DMS 273 (cell line): ENCODE data around the gene GPR15.
"Not testable (repeated sequence)": the region's sequence is repeated elsewhere in the genome, so short reads cannot be mapped to it uniquely, and the experiment has no call there.

Experiments used
- DNase-seq: peaks from one replicate; lab custom pipeline; 2025; ENCODE audit not compliant: unreplicated experiment; lab: John Stamatoyannopoulos, UW

Gene GPR15

GRCh38 chr3:98556164-98557130 lies 24.7 kb downstream of the GPR15 start:
- no peak for DNase-seq

DNA sequence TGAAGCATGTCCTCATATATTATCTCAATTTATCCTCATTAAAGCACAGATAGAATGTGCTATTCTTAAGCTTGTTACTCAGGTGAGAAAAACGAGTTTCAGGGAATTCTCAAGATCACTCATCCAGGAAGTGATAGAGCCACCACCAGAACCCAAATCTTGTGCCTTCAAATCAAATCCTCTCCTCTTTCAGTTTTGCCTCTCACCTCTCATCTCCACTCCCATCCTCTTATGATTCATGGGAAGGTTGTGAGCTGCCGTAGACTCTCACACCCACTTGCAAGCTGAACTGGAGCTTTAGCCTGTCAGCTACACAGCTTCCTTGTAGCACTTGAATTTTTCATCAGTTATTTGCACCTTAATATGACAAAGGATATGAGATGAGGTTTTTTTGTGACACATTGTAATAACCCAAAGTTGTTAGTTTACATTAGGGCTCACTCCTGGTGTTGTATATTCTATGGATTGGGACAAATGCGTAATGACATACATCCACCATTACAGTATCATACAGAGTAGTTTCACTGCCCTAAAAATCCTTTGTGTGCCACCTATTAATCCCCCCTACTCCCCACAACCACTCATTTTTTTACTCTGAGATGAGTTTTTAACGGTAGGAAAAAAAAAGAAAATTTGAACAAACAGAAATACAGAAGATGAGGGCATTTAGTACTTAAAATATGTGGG lies 25.7 kb downstream of the GPR15 start:
- no peak for DNase-seq

- DNase-seq = no peak
These were observed 26.5 kb downstream of the GPR15 start for GRCh38 chr3:98558100-98558827.

- DNase-seq = not testable (repeated sequence)
These were observed 28.0 kb downstream of the GPR15 start for GRCh38 chr3:98559769-98560168.

DNA sequence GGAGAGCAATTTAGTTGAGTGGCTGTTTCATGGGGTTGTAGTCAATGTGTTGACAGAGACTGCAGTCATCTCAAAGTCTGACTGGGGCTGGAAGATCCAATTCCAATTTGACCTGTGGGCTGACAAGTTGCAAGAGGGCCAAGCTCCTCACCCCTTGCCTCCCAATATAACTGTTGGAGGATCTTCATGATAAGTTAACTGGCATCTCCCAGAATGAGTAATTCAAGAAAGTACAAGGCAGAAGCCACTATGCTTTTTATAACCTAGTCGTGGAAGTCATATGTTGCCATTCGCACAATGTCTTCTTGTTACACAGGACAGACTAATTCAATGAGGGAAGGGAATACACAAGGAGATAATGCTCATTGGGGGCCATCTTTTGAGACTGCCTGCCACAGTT lies 29.1 kb downstream of the GPR15 start:
- DNase-seq = no peak

DNA sequence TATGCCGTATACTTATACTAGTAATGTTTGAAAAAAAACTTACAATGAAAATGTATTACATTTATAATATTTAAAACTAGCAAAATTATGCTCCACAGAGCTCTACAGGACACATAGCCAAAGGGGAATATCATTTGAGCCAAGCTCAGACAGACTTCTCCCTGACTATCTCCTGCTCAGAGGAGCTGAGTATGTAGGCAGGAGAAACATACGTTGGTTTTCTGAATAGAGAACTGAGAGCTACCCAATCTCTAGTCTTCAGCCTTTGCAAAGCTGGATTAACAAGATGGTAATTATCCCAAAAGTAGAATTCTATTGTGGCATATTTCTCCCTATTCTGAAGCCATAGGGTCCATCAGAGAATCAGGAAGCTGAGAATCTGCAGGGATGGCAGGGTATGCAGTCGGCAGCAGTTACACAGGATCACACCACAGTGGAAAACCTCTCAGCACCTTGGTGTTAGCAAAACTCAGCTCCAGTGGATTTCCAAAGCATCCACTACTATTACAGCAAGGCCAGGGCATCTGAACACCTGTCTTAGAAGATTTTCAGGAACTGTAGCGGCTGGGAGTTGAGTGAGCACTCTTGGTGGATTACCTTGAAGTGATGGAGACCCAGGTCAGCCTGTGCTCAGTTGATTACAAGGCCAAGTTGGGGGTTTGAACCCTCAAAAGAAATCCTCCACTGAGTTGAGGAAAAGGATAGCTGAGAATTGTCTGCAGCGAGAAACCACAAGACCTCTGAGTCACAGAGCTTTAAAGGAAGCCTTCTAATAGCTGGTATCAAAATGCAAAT lies 30.1 kb downstream of the GPR15 start:
- no peak for DNase-seq

- no peak for DNase-seq
These were observed 32.0 kb downstream of the GPR15 start for GRCh38 chr3:98563661-98564281.

GRCh38 chr3:98564282-98565005 lies 32.7 kb downstream of the GPR15 start:
- DNase-seq = no peak

GRCh38 chr3:98565237-98565643 lies 33.5 kb downstream of the GPR15 start:
- DNase-seq = peak; percentile 23

GRCh38 chr3:98565843-98566242 lies 34.1 kb downstream of the GPR15 start:
- DNase-seq = no peak

DNA sequence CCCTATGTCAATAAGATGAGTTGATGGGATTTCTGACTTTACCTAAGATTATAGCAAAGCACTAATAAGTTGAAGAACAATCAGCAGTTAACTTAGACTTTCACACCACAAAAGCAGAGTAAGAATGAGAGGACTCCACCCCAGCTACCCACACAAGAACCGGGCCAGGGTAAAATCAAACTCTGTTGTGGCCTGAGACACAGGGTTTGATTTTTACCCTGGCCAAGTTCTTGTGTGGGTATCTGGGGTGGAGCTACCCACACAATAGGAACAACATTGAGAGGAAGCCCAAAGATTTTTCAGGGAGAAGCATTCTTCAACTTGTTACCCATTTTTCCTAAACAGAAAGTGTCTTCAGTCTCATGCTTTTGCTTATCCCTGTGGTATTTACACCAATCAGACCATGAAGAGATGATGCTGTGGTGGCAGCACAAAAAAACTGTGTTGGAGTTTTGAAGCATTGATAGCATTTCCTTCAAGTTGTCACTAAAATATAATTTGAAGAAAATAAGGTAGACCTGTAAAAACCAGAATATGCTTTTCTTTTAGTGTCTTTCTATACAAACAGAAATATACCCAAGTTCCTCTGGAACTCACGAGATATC lies 36.0 kb downstream of the GPR15 start:
- no peak for DNase-seq

DNA sequence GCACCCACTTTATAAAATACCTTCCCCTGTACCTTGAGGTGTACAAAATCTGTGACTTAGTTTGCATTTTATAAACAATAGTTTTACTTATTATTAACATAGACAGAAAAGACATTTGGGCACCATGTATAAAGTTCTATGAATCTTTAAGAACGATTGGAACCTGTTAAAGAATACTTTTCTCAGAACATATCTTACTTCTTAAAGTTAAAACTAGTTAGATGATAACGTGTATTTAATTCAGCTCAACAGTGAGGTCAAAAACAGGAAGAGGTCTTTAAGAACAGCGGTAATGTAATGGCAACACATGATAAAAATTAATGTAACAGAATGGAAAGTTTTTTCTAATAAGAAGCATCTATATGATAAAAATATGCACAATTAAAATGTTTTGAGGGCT lies 36.6 kb downstream of the GPR15 start:
- DNase-seq = no peak

GRCh38 chr3:98573181-98573728 lies 41.5 kb downstream of the GPR15 start:
- DNase-seq = peak; percentile 69

DNA sequence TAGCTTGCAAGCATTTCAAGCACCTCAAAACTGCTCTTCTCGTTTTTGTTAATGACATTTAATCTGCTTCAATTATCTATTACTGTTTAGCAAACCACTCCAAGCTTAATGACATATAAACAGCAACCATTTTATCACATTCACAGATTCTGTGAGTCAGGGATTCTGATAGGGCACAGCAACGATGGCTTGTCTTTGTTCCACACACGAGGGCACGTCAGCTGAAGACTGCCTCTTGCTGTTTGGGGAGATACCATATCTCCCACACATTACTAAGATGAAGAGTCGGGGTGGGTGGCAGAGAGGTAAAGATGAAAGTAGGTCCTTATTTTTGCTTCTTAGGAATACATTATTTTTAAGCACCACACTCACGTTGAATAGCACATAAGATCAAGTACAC lies 42.4 kb downstream of the GPR15 start:
- no peak for DNase-seq

DNA sequence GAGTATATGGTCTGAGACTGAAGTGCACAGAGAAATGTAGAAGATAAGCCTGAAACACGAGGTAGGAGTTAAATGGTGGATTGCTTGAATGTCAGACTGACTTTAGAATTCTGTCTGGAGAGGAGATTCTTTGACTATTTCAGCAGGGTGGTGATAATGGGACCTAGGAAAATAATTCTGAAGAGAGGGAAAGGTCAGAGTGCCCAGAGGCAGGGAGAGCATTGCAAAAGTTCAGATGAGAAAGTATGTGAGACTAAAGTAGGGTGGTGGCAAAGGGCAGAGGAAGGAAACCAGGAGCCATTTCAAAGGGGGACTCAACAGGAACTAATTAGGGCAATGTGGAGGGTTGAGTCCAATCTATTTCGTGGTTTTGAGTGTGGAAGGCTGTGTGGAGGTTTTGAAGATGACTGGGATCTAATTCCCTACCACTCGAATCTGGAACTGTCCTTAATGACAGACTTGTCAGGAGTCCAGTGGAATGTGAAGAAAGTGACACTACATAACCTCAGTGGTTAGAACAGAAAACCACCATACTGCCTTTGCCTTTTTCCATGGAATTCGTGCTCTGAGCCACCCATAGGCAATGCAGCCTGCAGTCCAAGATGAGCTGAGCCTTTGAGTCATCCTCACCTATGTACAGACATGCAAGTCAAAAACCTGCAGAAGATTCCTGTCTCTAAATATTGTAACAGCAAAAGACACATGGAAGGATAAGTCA lies 45.6 kb downstream of the GPR15 start:
- DNase-seq = no peak

DNA sequence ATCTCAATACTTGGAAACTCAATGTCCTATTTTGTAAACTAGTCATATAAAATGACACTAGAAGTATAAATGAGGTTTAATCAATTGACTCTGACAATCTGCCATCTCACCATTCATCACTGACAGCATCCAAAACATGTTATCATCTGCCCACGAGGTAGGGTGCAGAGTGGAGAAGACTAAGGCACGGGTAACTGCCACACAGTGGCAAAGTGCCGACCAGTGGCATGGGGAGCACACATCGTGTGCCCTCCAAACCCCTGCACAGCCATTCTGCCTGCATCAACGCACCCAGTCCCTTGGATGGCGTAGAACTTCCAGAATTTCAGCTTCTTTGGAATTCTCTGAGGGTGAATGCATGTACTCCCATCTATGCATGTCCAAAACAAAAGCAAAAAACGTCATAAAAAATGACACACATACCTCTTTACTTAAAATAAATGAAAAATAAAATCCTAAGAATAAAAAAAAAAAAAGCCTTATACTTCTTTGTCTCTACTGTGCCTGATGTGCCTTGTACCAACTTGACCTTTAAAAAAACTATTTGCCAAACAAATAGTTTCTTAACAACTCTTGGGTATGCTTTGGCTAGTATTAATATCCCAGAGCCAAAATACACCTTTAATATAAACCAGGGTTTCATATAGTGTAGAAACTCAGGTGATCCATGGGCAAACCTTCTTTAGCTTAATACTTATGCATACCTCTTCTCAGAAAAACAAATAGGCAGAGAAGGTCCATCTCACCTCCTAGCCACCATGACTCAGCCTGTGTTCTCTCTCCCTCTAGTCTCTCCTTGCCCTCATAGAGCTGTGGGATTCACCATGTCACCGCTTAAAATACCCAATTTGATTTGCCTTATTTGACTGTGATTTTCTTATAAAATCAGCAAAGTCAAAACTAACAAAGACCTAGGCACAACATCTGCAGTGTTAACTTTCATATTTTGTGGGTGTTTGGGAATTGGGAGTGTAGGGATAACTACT lies 48.9 kb downstream of the GPR15 start:
- no peak for DNase-seq

DNA sequence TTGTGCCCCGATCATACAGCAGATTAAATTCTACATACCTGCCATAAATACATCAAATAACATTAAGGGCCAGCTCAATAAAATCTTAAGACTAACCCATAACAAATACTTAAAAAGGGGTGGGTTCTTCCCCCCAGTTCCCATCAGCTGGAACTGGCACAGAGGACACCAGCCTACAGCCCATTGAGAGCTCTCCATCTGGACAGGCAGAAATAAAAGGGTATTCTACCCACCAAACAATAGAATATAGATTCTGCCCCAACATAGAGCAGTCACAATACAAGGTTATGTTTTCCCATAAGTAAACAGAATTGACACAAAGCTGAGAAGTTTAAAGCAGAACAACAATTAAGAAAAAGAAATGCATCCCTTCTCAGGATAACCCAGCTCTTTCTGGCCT lies 49.7 kb downstream of the GPR15 start:
- no peak for DNase-seq
